NCI-H2171 (cell line): ENCODE results near the gene LHCGR.
"Not testable (repeated sequence)": the region's sequence is repeated elsewhere in the genome, so short reads cannot be mapped to it uniquely, and the experiment has no call there.

Source experiments
- DNase-seq: peaks from one replicate; lab custom pipeline; 2025; lab: John Stamatoyannopoulos, UW

Gene LHCGR

GRCh38 chr2:48709096-48710034 lies 46.2 kb downstream of the LHCGR start:
- DNase-seq: no peak

- no peak for DNase-seq
Measured at GRCh38 chr2:48707466-48707865, 48.1 kb downstream of the LHCGR start.

GRCh38 chr2:48703621-48704020 lies 51.9 kb downstream of the LHCGR start:
- DNase-seq: not testable (repeated sequence)

GRCh38 chr2:48699348-48699930 lies 56.1 kb downstream of the LHCGR start:
- no peak for DNase-seq

- DNase-seq: no peak
Measured at GRCh38 chr2:48696881-48697280, 58.6 kb downstream of the LHCGR start.

- no peak for DNase-seq
Measured at GRCh38 chr2:48695991-48696390, 59.5 kb downstream of the LHCGR start.

- no peak for DNase-seq
Measured at GRCh38 chr2:48694149-48694548, 61.4 kb downstream of the LHCGR start.

GRCh38 chr2:48693645-48694044 lies 61.9 kb downstream of the LHCGR start:
- DNase-seq: no peak

- no peak for DNase-seq
Measured at GRCh38 chr2:48693066-48693465, 62.5 kb downstream of the LHCGR start.

GRCh38 chr2:48691935-48692691 lies 63.4 kb downstream of the LHCGR start:
- no peak for DNase-seq

- no peak for DNase-seq
Measured at GRCh38 chr2:48685126-48685525, 70.4 kb downstream of the LHCGR start.

GRCh38 chr2:48677450-48677849 lies 78.1 kb downstream of the LHCGR start:
- DNase-seq: no peak

- no peak for DNase-seq
Measured at GRCh38 chr2:48674933-48675332, 80.6 kb downstream of the LHCGR start.

GRCh38 chr2:48673581-48673980 lies 81.9 kb downstream of the LHCGR start:
- DNase-seq: no peak

- no peak for DNase-seq
Measured at GRCh38 chr2:48668992-48669391, 86.5 kb downstream of the LHCGR start.

- no peak for DNase-seq
Measured at GRCh38 chr2:48651158-48651790, 104.2 kb downstream of the LHCGR start.

- no peak for DNase-seq
Measured at GRCh38 chr2:48638261-48638660, 117.3 kb downstream of the LHCGR start.
